A549 treated with RU486 at 1 μM for 4 hours (cell line): ENCODE measurements around the gene DNAAF2. TPM values are rescaled to one million over a fixed set of nuclear protein-coding genes. Genes with fewer than 3 reads are reported as not detected.

Source experiments
- total RNA-seq: library from RNA; stranded (reverse); fragments of 200-300 nt; extraction: Qiagen RNA extraction; gene quantifications from 5 replicates; pipeline ENCODE4 v1.2.3, GENCODE V29; 2022; ENCODE audit warnings: low read depth

Gene DNAAF2, protein sequence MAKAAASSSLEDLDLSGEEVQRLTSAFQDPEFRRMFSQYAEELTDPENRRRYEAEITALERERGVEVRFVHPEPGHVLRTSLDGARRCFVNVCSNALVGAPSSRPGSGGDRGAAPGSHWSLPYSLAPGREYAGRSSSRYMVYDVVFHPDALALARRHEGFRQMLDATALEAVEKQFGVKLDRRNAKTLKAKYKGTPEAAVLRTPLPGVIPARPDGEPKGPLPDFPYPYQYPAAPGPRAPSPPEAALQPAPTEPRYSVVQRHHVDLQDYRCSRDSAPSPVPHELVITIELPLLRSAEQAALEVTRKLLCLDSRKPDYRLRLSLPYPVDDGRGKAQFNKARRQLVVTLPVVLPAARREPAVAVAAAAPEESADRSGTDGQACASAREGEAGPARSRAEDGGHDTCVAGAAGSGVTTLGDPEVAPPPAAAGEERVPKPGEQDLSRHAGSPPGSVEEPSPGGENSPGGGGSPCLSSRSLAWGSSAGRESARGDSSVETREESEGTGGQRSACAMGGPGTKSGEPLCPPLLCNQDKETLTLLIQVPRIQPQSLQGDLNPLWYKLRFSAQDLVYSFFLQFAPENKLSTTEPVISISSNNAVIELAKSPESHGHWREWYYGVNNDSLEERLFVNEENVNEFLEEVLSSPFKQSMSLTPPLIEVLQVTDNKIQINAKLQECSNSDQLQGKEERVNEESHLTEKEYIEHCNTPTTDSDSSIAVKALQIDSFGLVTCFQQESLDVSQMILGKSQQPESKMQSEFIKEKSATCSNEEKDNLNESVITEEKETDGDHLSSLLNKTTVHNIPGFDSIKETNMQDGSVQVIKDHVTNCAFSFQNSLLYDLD
- 8.1 to 15.6 TPM (median 12.9 TPM) in 5 replicates for total RNA-seq

GRCh38 chr14:49634547-49635334 lies at the start of gene DNAAF2:
DNAAF2 (minus strand) TSS chr14:49635244; CDS start chr14:49635149, 95 bp downstream.

DNA sequence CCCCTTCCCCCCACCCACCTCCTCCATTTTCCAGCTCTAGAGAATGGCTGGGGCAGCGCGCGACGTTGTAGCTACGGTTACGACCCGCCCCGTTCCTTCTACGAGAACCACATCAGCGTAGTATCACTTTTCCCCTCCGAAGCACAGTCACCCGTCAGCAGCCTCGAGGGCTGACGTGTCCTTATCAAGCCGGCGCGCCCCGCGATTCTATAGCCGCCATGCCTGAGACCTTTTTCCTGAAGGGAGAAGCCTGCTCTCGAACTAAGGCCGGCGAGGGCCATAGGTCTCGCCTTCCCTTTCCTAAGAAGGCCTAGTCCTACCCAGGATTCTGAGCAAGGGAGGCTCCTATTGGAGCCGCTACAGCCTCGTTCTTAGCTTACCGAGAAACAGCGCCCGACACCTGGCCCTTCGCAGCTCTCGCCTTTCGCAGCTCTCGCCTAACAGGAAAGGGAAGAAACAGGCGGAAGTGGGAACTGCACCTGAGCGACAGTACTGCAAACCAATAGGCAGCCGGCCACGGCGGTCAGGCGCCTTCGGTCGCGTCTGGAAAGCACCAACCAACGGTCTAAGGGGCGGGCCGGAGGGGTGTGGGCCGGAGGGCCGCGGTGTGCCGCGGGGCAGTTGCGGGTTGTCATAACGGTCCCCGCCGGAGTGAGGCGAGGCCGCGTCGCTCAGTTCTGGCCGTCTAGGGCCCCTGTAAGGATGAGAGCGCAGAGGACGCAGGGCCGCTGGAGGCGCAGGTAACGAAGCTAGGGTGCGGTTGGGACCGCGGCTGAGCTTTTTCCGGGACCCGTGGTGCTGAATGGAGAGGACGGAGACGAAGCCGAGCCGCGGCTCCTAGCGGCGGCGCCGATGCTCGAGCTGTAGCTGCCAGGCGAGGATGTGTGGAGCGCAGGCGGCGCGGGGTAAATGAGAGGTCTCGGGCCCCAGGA lies 14.6 kb downstream of the DNAAF2 start, which contains the start of the genes MGAT2 and RPL36AL:
TSS of gene MGAT2 (plus strand) at position 618 of the 932 bp plus-strand sequence. CDS start 470 bp downstream, outside the sequence.
TSS of gene RPL36AL (minus strand) at position 445 of the 932 bp plus-strand sequence. CDS start 1,522 bp downstream, outside the sequence.

GRCh38 chr14:49598485-49599300 lies 36.4 kb downstream of the DNAAF2 start, which contains the start of gene LRR1:
LRR1 (plus strand) TSS chr14:49598940; CDS start chr14:49599021, 81 bp downstream.

GRCh38 chr14:49585803-49586672 lies 49.0 kb downstream of the DNAAF2 start, which contains the start of gene RPS29:
RPS29 (minus strand) TSS chr14:49586380; CDS start chr14:49586346, 34 bp downstream.

Other genes starting within 250 kb of the DNAAF2 start
- 4,168 to 5,184 TPM (median 4,607 TPM) in 5 replicates for gene RPS29, start 48.9 kb downstream of the DNAAF2 start, total RNA-seq
- gene LRR1, start 36.3 kb downstream of the DNAAF2 start, total RNA-seq = 33.2 to 48.6 TPM (median 47.9 TPM) in 5 replicates
- gene RPL36AL, start 14.6 kb downstream of the DNAAF2 start, total RNA-seq = 408 to 540 TPM (median 439 TPM) in 5 replicates
- 39.9 to 52.4 TPM (median 49.0 TPM) in 5 replicates for gene MGAT2, start 14.4 kb downstream of the DNAAF2 start, total RNA-seq
- 8.3 to 15.6 TPM (median 13.8 TPM) in 5 replicates for gene POLE2, start 53.0 kb upstream of the DNAAF2 start, total RNA-seq
- 0.17 to 0.76 TPM (median 0.36 TPM) in 5 replicates for gene KLHDC1, start 57.9 kb upstream of the DNAAF2 start, total RNA-seq
- gene KLHDC2, start 132.9 kb upstream of the DNAAF2 start, total RNA-seq = 24.8 to 38.0 TPM (median 34.7 TPM) in 5 replicates
- gene NEMF, start 217.5 kb upstream of the DNAAF2 start, total RNA-seq = 18.3 to 39.8 TPM (median 34.4 TPM) in 5 replicates